GM12878 (cell line): ENCODE results near the gene MAIP1. TPM values are rescaled to one million over a fixed set of nuclear protein-coding genes. Genes with fewer than 3 reads are reported as not detected.
A peak's percentile ranks its signal among the peaks of the same experiment; 100 is the strongest.

ENCODE experiments used
- BRCA1 ChIP-seq: IDR thresholded peaks from 2 replicates; pipeline ENCODE4 v1.6.1; 2011; ENCODE audit warnings: low read depth, low read length, improper control_type of control experiment
- CEBPB ChIP-seq, 2 experiments: fragments of 150-350 bp in 1 of 2; IDR thresholded peaks; 2 replicates each; pipeline ENCODE4 v1.6.1; 2012 to 2014; ENCODE audit warnings: low read depth in 2 of 2, low read length in 2 of 2, borderline replicate concordance in 1 of 2, inconsistent platforms in 1 of 2
- CHD2 ChIP-seq: IDR thresholded peaks from 2 replicates; pipeline ENCODE4 v1.6.1; 2011; ENCODE audit warnings: low read depth, low read length, improper control_type of control experiment, borderline replicate concordance
- ESRRA ChIP-seq: IDR thresholded peaks from 2 replicates; pipeline ENCODE4 v1.6.1; 2012; ENCODE audit warnings: mild to moderate bottlenecking, low read length, improper control_type of control experiment
- HDAC6 ChIP-seq: fragments of 200-600 bp; sonication (generic); IDR thresholded peaks from one replicate; pipeline ENCODE4 v1.8.0; 2017; ENCODE audit warnings: antibody characterized with exemption; ENCODE audit not compliant: unreplicated experiment
- MEF2B ChIP-seq: fragments of 450-650 bp; IDR thresholded peaks from 2 replicates; pipeline ENCODE4 v1.6.1; 2018; ENCODE audit warnings: mild to moderate bottlenecking, moderate library complexity; ENCODE audit not compliant: partially characterized antibody, poor library complexity, severe bottlenecking
- NR2C1 ChIP-seq: fragments of 450-650 bp; IDR thresholded peaks from 2 replicates; pipeline ENCODE4 v1.6.1; 2017; ENCODE audit warnings: antibody characterized with exemption, mild to moderate bottlenecking, moderate library complexity
- NR2F1 ChIP-seq: fragments of 450-650 bp; conservative IDR thresholded peaks from 2 replicates; pipeline ENCODE4 v1.6.1; 2017; ENCODE audit warnings: mild to moderate bottlenecking
- POLR2A ChIP-seq: IDR thresholded peaks from 2 replicates; pipeline ENCODE4 v1.6.1; 2011; ENCODE audit warnings: low read depth, mild to moderate bottlenecking, low read length
- POLR2AphosphoS5 ChIP-seq: IDR thresholded peaks from 2 replicates; pipeline ENCODE4 v1.6.1; 2011; ENCODE audit warnings: mild to moderate bottlenecking, low read length, inconsistent platforms
- RB1 ChIP-seq: fragments of 450-650 bp; formaldehyde crosslinking; IDR thresholded peaks from 2 replicates; pipeline ENCODE4 v1.6.1; 2017; ENCODE audit warnings: mild to moderate bottlenecking, borderline replicate concordance
- SIX5 ChIP-seq: IDR thresholded peaks from 2 replicates; pipeline ENCODE4 v1.6.1; 2011; ENCODE audit warnings: mild to moderate bottlenecking, low read depth, low read length, moderate library complexity; ENCODE audit not compliant: severe bottlenecking
- USF1 ChIP-seq: IDR thresholded peaks from 2 replicates; pipeline ENCODE4 v1.6.1; 2011; ENCODE audit warnings: borderline replicate concordance, low read depth, mild to moderate bottlenecking, moderate library complexity, mixed read lengths, low read length; ENCODE audit not compliant: insufficient read depth; ENCODE audit errors: extremely low read length
- ZBTB40 ChIP-seq: fragments of 450-650 bp; IDR thresholded peaks from 2 replicates; pipeline ENCODE4 v1.6.1; 2016; ENCODE audit warnings: mild to moderate bottlenecking, moderate library complexity, borderline replicate concordance
- ZNF217 ChIP-seq: fragments of 450-650 bp; IDR thresholded peaks from 2 replicates; pipeline ENCODE4 v1.6.1; 2017; ENCODE audit warnings: antibody characterized with exemption, mild to moderate bottlenecking
- ZNF592 ChIP-seq: fragments of 450-650 bp; IDR thresholded peaks from 2 replicates; pipeline ENCODE4 v1.6.1; 2017; ENCODE audit warnings: mild to moderate bottlenecking, moderate library complexity
- ZZZ3 ChIP-seq: IDR thresholded peaks from 2 replicates; pipeline ENCODE4 v1.6.1; 2011; ENCODE audit warnings: low read depth; ENCODE audit not compliant: control insufficient read depth, insufficient read length
- polyA plus RNA-seq, 11 experiments: library from polyadenylated mRNA; depleted of rRNA in 4 of 11; unstranded in 6 of 11; stranded (reverse) in 5 of 11; fragments of >200 nt; fragmentation: Nextera tagmentation in 4 of 11; fragmentation: Illumina TruSeq in 1 of 11; extraction: Ambion mirVana in 4 of 11; extraction: Trizol in 1 of 11; gene quantifications; 1 replicate in 1 of 11; 2 replicates in 10 of 11; pipeline versions ENCODE4 v1.2.1 to v1.2.3, GENCODE V29; 2011 to 2016; ENCODE audit warnings: inconsistent platforms in 2 of 11, missing spikeins in 2 of 11, low read depth in 1 of 11
- total RNA-seq, 4 experiments: library from RNA; depleted of rRNA in 3 of 4; stranded (reverse); fragments of >200 nt in 3 of 4; fragmentation: Illumina TruSeq in 1 of 4; extraction: Trizol in 1 of 4; gene quantifications; 2 replicates each; pipeline versions ENCODE4 v1.2.1 to v1.2.3, GENCODE V29; 2013 to 2021
- TF ChIP-seq, protein P1 (sequence below), 3 experiments: IDR thresholded peaks in 2 of 3; conservative IDR thresholded peaks in 1 of 3; 2 replicates each; pipeline ENCODE4 v1.5.1; 2011; ENCODE audit warnings: low read depth in 3 of 3, low read length in 3 of 3, mild to moderate bottlenecking in 3 of 3, control low read depth in 2 of 3, moderate library complexity in 2 of 3, inconsistent platforms in 1 of 3, mixed read lengths in 1 of 3; ENCODE audit not compliant: control insufficient read depth in 2 of 3, insufficient read depth in 1 of 3; ENCODE audit errors: extremely low read depth in 1 of 3

MAIP1 gene
- total and polyA plus RNA-seq, 10 of the 15 experiments (the other 5 are each of a cell fraction or from before 2014, with no cell fraction given): 5.4 to 41.4 (median 25.4) TPM

DNA sequence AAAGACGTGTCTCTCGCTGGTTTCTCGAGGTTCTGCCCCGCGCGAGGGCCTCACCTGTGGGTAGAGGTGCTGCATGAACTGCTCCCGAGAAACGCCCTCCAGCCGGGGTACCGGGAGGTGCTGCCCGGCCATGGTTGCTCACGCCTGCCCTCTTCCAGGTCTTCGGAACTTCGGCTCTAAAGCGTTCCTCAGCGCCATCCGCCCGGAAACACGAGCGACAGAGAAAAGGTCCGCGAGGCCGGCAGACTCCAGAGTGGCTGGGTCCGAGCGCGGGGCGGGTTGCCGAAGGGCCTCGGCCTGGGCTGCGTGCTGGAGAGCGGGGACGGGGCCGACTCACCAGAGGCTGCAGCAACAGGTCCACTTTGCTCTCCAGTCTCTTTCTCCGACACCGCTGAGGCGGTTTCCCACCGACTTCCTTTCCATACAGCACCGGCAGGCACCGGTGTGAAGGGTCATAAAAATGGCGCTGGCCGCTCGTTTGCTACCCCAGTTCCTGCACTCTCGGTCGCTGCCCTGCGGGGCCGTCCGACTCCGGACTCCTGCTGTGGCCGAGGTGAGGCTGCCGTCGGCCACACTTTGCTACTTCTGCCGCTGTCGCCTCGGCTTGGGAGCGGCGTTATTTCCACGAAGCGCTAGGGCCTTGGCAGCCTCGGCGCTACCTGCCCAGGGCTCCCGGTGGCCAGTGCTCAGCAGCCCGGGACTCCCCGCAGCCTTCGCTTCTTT lies at the start of gene MAIP1, which contains the start of gene TYW5 (continued):
- TF ChIP-seq ZBTB40 (peak; percentile 100), MEF2B (peak; percentile 61), POLR2A (peak; percentile 94), CEBPB (IDR thresholded peaks at IDR 0.05; ENCODE audit: borderline replicate concordance in 1 of 2, low read depth in 2 of 2, low read length in 2 of 2) (no peak), ZNF217 (no peak; the same call in 1 of the 2 replicates), SIX5 (no peak), POLR2AphosphoS5 (peak; percentile 89), BRCA1 (no peak), ZNF592 (no peak), ESRRA (no peak), NR2C1 (peak; percentile 100), ZZZ3 (peak; percentile 43), HDAC6 (no peak), CHD2 (peak; percentile 32; the same call in 1 of the 2 replicates), NR2F1 (peak; percentile 98), RB1 (peak; percentile 99; the same call in 1 of the 2 replicates), USF1 (no peak)
- TF ChIP-seq, protein P1, sequence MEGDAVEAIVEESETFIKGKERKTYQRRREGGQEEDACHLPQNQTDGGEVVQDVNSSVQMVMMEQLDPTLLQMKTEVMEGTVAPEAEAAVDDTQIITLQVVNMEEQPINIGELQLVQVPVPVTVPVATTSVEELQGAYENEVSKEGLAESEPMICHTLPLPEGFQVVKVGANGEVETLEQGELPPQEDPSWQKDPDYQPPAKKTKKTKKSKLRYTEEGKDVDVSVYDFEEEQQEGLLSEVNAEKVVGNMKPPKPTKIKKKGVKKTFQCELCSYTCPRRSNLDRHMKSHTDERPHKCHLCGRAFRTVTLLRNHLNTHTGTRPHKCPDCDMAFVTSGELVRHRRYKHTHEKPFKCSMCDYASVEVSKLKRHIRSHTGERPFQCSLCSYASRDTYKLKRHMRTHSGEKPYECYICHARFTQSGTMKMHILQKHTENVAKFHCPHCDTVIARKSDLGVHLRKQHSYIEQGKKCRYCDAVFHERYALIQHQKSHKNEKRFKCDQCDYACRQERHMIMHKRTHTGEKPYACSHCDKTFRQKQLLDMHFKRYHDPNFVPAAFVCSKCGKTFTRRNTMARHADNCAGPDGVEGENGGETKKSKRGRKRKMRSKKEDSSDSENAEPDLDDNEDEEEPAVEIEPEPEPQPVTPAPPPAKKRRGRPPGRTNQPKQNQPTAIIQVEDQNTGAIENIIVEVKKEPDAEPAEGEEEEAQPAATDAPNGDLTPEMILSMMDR (IDR thresholded peaks at IDR 0.05 in 2 of 3, conservative IDR thresholded peaks at IDR 0.05 in 1 of 3; ENCODE audit: control insufficient read depth in 2 of 3, extremely low read depth in 1 of 3, insufficient read depth in 1 of 3, low read depth in 3 of 3, low read length in 3 of 3): peak in 2 of 3 experiments; percentile 12 to 21; a peak in 2 of 6 replicates
